GM12892 (cell line): ENCODE results near the gene ARHGEF12.

Experiments used
- POLR2A ChIP-seq: IDR thresholded peaks from 2 replicates; pipeline ENCODE4 v1.6.1; 2011; ENCODE audit warnings: low read depth, low read length, control low read depth
- POLR2AphosphoS5 ChIP-seq: IDR thresholded peaks from 2 replicates; pipeline ENCODE4 v1.6.1; 2011; ENCODE audit warnings: low read depth, low read length, control low read depth

DNA sequence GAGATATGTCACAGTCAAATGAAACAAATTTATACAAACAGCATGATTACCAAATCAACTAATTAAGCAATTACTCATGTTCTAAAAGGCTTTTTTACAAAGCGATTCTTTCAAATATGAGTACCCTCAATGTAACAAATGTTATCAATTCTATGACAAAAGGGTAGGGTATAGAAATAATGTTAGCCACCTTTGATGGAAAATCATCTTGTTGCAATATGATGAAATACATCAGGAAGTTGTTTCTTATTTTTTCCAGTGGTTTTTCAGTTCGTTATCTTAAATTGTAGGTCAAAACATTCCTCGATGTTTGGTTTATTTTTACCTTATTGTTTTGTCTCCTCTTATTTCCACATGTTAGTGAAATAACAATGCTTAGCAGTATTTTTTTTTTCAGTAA is 6.5 kb downstream of the ARHGEF12 start:
- no peak for TF ChIP-seq POLR2A
- TF ChIP-seq POLR2AphosphoS5 = no peak
